Breast epithelium (tissue), 4 donors: Measurements from ENCODE around the gene KLHL7. TPM values are rescaled to one million over a fixed set of nuclear protein-coding genes. Genes with fewer than 3 reads are reported as not detected.
"Not testable (repeated sequence)": the region's sequence is repeated elsewhere in the genome, so short reads cannot be mapped to it uniquely, and the experiment has no call there.

Source experiments
- DNase-seq, 2 donors: peaks; one replicate each; pipeline ENCODE4 v3.0.0-alpha.2; 2019; ENCODE audit warnings: low spot score in 2 of 2
- H3K27ac ChIP-seq, 2 donors: fragments of 200-600 bp; sonication (generic) in 1 of 2; one replicate each; pipeline ENCODE4 v1.5.1; 2016 to 2019; ENCODE audit warnings: mild to moderate bottlenecking in 1 of 2
- H3K27me3 ChIP-seq, 2 donors: fragments of 200-600 bp; sonication (generic) in 1 of 2; one replicate each; pipeline versions ENCODE4 v1.5.1 to v1.6.0; 2017 to 2019; ENCODE audit warnings: control low read depth in 1 of 2, mild to moderate bottlenecking in 1 of 2
- H3K36me3 ChIP-seq: fragments of 200-600 bp; one replicate; pipeline ENCODE4 v1.5.1; 2019
- H3K4me1 ChIP-seq, 2 donors: fragments of 200-600 bp; sonication (generic); one replicate each; pipeline ENCODE4 v1.5.1; 2016 to 2019; ENCODE audit warnings: control low read depth in 1 of 2
- H3K4me3 ChIP-seq, 3 donors: fragments of 200-600 bp; sonication (generic); 1 replicate in 2 of 3; 2 replicates in 1 of 3; pipeline ENCODE4 v1.5.1; 2016 to 2019; ENCODE audit warnings: mild to moderate bottlenecking in 3 of 3, moderate library complexity in 2 of 3
- H3K9me3 ChIP-seq, 2 donors: fragments of 200-600 bp; sonication (generic) in 1 of 2; one replicate each; pipeline ENCODE4 v1.5.1; 2016 to 2019; ENCODE audit warnings: control low read depth in 1 of 2
- POLR2A ChIP-seq: fragments of 450-650 bp; IDR thresholded peaks from one replicate; pipeline ENCODE4 v1.6.1; 2016; ENCODE audit warnings: antibody characterized with exemption, mild to moderate bottlenecking, moderate library complexity
- POLR2AphosphoS5 ChIP-seq, 3 donors: sonication (generic); formaldehyde crosslinking; IDR thresholded peaks; one replicate each; pipeline ENCODE4 v1.6.1; 2017; ENCODE audit warnings: antibody characterized with exemption in 3 of 3
- intact Hi-C: fragments of 100-400 bp; cut with DNase I; formaldehyde crosslinking; loops from one replicate; pipeline ENCODE4 v1.15.1; 2023; ENCODE audit warnings: low total_unique reads
- total RNA-seq, 3 donors: library from RNA; depleted of rRNA; stranded (reverse); fragments of >200 nt; gene quantifications; one replicate each; pipeline ENCODE4 v1.1.0, GENCODE V29; 2016
- TF ChIP-seq, protein P1 (sequence below), 3 donors: fragments of 450-650 bp; IDR thresholded peaks; one replicate each; pipeline ENCODE4 v1.5.1; 2016 to 2017; ENCODE audit warnings: antibody characterized with exemption in 3 of 3, mild to moderate bottlenecking in 3 of 3, moderate library complexity in 3 of 3

KLHL7 gene
- total RNA-seq, 3 donors from 2014 or later = 28.5 to 39.2 (median 29.0) TPM

DNA sequence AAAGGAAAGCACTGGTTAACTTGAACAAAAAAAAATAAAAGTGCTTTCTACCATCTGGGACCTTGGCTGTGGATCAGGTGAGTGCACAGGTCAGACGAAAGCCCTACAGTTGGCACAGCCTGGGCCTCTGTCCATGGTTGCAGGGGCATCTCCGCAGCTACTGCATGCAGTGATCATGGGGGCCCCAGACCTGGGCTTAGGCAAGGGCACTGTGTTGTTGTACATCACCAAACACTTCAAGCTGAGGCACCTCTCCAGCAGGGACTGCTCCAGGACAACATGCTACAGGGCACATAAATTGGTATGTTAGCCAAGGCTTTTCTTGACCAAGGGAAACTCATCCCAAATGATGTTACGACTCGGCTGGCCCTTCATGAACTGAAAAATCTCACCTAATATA, 23.5 kb downstream of the KLHL7 start:
- Histone ChIP-seq H3K9me3 (no peaks in the 10 kb centered on the region), H3K36me3 (no peaks in the 10 kb centered on the region), H3K4me3 (no peak overlapping the region), H3K4me1 (no peaks in the 10 kb centered on the region), H3K27me3 (no peaks in the 10 kb centered on the region), H3K27ac (no peak overlapping the region)
- TF ChIP-seq POLR2A (no peak), POLR2AphosphoS5 (IDR thresholded peaks at IDR 0.05) (no peak)
- TF ChIP-seq, protein P1, sequence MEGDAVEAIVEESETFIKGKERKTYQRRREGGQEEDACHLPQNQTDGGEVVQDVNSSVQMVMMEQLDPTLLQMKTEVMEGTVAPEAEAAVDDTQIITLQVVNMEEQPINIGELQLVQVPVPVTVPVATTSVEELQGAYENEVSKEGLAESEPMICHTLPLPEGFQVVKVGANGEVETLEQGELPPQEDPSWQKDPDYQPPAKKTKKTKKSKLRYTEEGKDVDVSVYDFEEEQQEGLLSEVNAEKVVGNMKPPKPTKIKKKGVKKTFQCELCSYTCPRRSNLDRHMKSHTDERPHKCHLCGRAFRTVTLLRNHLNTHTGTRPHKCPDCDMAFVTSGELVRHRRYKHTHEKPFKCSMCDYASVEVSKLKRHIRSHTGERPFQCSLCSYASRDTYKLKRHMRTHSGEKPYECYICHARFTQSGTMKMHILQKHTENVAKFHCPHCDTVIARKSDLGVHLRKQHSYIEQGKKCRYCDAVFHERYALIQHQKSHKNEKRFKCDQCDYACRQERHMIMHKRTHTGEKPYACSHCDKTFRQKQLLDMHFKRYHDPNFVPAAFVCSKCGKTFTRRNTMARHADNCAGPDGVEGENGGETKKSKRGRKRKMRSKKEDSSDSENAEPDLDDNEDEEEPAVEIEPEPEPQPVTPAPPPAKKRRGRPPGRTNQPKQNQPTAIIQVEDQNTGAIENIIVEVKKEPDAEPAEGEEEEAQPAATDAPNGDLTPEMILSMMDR (IDR thresholded peaks at IDR 0.05) = no peak
- DNase-seq = no peak
- intact Hi-C loops = no loop called here

DNA sequence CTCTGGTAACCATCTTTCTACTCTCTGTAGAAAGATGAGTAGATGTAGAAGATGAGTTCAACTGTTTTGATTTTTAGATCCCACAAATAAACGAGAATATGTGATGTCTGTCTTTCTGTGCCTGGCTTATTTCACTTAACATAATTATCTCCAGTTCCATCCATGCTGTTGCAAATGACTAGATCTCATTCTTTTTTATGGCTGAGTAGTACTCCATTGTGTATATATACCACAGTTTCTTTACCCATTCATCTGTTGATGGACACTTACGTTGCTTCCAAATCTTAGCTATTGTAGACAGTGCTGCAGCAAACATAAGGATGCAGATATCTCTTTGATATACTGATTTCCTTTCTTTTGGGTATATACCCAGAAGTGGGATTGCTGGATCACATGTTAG, 26.2 kb downstream of the KLHL7 start:
- H3K27ac ChIP-seq, H3K9me3 ChIP-seq, H3K4me1 ChIP-seq, H3K27me3 ChIP-seq, intact Hi-C loops, H3K4me3 ChIP-seq, DNase-seq, H3K36me3 ChIP-seq: not testable (repeated sequence)

DNA sequence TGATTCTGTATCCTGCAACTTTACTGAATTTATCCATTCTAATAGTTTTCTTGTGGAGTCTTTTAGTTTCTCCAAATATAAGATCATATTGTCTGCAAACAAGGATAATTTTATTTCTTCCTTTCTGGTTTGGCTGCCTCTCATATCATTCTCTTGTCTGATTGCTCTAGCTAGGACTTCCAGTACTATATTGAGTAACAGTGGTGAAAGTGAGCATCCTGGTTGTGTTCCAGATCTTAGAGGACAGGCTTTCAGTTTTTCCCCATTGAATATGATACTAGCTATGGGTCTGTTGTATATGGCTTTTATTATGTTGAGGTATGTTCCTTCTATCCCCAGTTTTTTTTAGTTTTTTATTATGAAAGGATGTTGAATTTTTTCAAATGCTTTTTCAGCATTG, 28.2 kb downstream of the KLHL7 start:
- Histone ChIP-seq H3K9me3 (no peaks in the 10 kb centered on the region), H3K4me1 (no peaks in the 10 kb centered on the region), H3K36me3 (no peaks in the 10 kb centered on the region), H3K27me3 (no peaks in the 10 kb centered on the region), H3K4me3 (no peak overlapping the region), H3K27ac (no peak overlapping the region)
- intact Hi-C loops = no loop called here
- no peak for TF ChIP-seq POLR2A
- no peak for TF ChIP-seq POLR2AphosphoS5 (IDR thresholded peaks at IDR 0.05)
- TF ChIP-seq, protein P1 (IDR thresholded peaks at IDR 0.05) = no peak
- no peak for DNase-seq

DNA sequence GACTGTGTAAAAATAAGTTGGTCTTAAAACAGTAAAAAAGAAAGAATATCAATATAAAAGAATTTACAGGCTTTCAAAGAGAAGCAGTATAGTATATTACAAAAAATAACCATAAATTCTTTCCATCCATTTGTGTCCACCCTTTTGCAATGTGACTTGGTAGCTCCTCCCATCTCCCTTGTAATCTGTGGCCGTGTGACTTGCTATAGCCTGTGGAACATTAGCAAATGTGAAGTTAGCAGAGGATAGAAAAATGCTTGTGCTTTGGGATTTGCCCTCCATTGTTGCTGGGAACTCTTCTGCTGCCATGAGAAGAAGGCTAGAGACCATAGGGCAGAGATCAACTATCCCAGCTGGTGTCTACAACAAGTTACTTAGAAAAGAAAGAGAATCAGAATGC, 30.2 kb downstream of the KLHL7 start:
- no peaks in the 10 kb centered on the region for H3K4me1 ChIP-seq
- H3K4me3 ChIP-seq = no peak overlapping the region
- no peaks in the 10 kb centered on the region for H3K9me3 ChIP-seq
- TF ChIP-seq, protein P1 (IDR thresholded peaks at IDR 0.05) = no peak
- TF ChIP-seq POLR2A = no peak
- TF ChIP-seq POLR2AphosphoS5 (IDR thresholded peaks at IDR 0.05) = no peak
- H3K36me3 ChIP-seq = no peaks in the 10 kb centered on the region
- H3K27me3 ChIP-seq = no peaks in the 10 kb centered on the region
- intact Hi-C loops = no loop called here
- H3K27ac ChIP-seq = no peak overlapping the region
- DNase-seq = no peak

DNA sequence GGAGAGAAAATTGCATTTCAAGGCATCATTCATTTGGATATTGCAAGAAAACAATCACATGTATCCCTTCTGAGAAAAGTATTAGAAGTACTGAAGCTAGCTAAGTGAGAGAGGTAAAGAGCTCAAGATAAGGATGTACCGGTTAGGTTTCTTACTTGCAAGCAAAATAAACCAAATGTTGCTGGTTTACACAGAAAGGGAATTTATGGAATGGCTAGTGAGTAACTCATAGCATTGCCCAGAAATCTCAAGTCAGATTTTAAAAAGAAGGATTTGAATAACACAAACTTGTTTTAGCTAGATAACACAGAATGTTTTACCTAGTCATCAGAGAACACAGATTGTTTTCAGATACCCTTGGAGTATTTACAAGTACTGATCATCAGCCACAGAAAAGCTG, 30.6 kb downstream of the KLHL7 start:
- Histone ChIP-seq H3K4me3 (no peak overlapping the region), H3K9me3 (no peaks in the 10 kb centered on the region), H3K36me3 (no peaks in the 10 kb centered on the region), H3K27me3 (no peaks in the 10 kb centered on the region), H3K27ac (no peak overlapping the region), H3K4me1 (no peaks in the 10 kb centered on the region)
- no peak for DNase-seq
- TF ChIP-seq POLR2A (no peak), POLR2AphosphoS5 (IDR thresholded peaks at IDR 0.05) (no peak)
- TF ChIP-seq, protein P1 (IDR thresholded peaks at IDR 0.05) = no peak
- intact Hi-C loops = no loop called here

DNA sequence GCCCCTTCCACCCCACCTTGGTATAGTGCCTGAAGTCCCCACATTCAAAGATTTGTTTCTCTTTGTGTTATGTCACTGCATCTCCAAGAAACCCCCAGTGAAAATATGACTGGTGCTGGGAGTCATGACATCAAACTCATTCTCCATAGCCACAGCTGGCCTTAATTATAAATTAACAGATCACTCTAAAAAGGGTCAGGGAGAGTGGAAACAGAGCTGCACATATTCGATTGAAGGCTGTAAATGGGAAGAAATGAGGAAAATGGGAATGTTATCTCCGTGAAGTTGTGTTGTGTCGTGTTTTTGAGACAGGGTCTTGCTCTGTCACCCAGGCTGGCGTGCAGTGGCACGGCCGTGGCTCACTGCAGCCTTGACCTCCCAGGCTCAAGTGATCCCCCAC, 52.1 kb downstream of the KLHL7 start:
- H3K4me1 ChIP-seq = no peaks in the 10 kb centered on the region
- DNase-seq = no peak
- no peaks in the 10 kb centered on the region for H3K27me3 ChIP-seq
- intact Hi-C loops = no loop called here
- no peaks in the 10 kb centered on the region for H3K36me3 ChIP-seq
- no peak overlapping the region for H3K4me3 ChIP-seq
- no peaks in the 10 kb centered on the region for H3K9me3 ChIP-seq
- TF ChIP-seq, protein P1 (IDR thresholded peaks at IDR 0.05) = no peak
- TF ChIP-seq POLR2AphosphoS5 (IDR thresholded peaks at IDR 0.05) (no peak), POLR2A (no peak)
- no peak overlapping the region for H3K27ac ChIP-seq
